ENCODE results near the gene CGRRF1.

Gene CGRRF1

DNA sequence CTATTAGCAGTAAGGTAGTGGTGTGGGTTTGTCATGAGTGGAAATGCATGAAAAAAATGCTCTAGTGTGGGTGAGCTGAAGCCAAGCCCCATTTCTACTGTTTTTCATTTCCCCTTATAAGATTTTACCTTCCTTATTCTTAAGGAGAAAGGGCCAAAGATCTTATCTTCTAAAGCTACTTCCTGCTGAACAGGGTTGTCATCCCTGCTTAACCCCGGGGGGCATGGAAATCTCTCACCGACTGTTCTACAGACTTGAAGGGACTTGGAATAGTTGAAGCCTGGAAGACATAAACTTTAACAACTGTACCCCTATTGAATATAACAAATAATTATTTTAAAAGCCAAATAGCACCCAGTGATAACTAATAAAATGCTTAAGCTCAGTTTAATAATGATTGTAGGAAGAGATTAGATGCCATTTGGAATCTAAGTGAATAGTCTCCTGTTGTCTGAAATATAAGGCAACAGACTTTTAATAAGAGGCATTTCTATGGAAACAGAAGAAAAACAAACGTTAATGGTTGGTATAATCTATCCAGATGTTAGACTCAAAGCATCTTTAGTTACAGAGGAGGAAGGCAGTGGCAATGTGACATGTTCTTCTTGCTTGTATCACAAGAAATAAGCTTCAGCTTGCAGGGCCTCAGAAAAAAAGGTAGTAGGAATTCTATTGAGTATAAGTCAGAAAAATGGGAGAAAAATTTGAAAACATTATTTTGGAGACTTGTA is 19.1 kb upstream of the CGRRF1 start:
- no peak for DNase-seq

DNA sequence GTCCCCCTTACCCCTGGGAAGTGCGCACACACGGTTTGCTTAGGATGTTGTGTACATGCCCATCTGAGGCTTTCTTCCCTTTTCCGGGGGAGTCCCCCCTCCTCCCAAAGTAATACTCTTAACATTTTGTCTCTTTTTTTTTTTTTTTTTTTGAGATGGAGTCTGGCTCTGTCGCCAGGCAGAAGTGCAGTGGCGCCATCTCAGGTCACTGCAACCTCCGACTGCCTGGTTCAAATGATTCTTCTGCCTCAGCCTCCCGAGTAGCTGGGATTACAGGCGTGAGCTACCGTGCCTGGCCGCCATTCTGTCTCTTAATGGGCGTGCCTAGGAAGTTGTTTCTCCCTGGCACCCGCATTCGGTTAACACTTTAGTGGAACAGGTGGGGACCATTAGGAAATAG is 16.4 kb upstream of the CGRRF1 start:
- DNase-seq = no peak

- no peak for DNase-seq
Observed at GRCh38 chr14:54497224-54497623, 12.5 kb upstream of the CGRRF1 start.

DNA sequence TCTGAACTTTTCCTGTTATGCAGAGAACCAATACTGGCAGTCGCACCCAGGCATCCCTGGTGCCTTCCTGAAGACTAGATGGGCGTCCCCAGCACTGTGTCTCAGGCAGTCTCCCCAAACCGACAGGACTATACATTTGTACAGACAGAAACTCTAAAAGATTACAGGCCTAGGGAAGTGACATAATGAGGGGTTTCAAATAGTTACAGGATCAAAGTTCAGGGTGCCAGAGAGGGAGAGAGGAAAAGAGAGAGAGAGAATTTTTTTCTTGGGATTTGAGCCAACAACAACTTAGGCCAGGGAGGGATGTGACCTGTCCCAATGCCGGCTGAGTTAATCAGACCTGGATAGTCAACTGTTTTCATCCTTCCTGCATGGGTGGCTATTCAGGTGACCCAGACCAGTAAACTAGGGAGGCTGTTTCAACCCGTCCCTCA is 11.6 kb upstream of the CGRRF1 start:
- no peak for DNase-seq

- no peak for DNase-seq
Observed at GRCh38 chr14:54498579-54498978, 11.1 kb upstream of the CGRRF1 start.

DNA sequence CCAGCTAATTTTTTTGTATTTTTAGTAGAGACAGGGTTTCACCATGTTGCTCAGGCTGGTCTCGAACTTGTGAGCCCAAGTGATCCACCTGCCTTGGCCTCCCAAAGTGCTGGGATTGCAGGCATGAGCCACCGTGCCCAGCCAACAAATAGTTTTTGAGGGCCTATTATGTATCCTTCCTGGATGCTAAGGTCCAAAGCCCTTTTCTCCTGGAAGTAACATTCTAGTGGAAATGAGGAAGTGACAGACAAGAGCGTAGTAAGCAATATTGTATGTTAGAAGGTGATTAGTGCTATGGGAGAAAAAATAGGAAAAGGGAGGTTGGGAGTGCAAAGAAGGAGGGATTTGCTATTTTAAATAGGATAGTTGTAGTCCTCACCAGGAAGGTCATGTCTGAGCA is 9.0 kb upstream of the CGRRF1 start:
- no peak for DNase-seq

- DNase-seq = no peak
Observed at GRCh38 chr14:54501480-54501879, 8.2 kb upstream of the CGRRF1 start.

- no peak for DNase-seq
Observed at GRCh38 chr14:54502602-54503001, 7.1 kb upstream of the CGRRF1 start.

DNA sequence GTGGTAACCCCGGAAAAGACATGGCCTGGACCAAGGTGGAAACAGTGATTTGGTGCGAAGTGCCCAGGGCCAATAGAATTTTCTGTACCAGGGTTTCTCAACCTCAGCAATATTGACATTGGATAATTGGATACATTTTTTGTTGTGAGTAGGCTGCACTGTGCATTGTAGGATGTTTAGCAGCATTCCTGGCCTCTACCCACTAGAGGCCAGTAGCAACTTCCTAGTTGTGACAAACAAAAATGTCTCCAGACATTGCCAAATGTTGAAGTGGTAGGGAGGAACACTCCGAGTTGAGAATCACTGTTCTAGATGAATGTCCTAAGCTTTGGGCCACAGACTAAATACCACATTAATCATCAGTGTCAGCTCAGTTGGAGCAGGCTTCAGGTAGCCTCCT is 6.2 kb upstream of the CGRRF1 start:
- no peak for DNase-seq

DNA sequence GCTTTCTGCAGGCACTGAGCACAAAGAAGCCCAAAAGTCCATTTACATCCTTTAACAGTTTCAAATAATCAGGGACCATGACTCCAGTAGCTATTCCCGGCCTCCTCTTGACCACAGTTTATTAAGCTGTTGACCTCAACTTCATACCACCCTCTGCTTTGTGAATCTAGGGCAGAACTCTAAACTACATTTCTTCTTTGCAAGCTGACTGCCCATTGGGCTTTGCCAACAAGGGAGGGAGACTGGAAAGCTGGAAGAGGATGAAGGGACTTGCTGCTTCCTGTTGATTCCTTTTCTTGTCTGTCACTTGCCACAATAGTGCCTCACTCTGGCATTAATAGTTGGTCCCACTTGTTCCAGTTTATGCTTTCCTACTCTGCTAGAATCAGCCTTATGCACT is 2.7 kb downstream of the CGRRF1 start:
- DNase-seq = no peak

- no peak for DNase-seq
Observed at GRCh38 chr14:54515670-54516069, 6.0 kb downstream of the CGRRF1 start.

DNA sequence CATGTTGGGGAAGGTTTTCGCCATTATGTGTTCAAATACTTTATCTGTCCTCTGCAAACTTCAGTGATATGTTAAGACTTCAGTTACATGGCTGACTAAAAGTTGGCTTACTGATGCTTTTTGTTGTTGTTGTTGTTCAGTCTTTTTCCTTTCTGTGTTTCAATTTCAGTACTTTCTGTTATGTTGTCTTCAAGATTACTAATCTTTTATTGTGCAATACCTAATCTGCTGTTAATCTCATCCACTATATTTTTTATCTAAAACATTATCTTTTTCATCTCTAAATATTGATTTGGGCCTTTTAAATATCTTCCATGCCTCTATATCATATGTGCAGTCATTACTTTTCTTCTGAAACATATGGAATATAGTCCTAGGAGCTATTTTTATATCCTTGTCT is 7.0 kb downstream of the CGRRF1 start:
- DNase-seq = no peak

DNA sequence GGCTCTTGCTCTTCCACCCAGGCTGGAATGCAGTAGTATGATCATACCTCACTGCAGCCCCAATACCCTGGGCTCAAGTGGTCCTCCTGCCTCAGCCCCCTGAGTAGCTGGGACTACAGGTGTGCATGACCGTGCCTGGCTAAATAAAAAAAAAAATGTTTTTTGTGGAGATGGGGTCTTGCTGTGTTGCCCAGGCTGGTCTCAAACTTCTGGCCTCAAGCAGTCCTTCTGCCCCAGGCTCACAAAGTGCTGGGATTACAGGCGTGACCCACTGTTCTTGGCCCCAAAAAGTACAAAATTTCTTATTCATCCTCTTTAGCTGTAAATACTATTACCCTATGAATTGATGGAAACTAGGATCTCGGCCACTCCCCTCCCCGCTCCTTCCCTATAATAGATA is 14.7 kb downstream of the CGRRF1 start:
- DNase-seq = no peak

GRCh38 chr14:54528973-54529372 is 19.3 kb downstream of the CGRRF1 start:
- no peak for DNase-seq

- DNase-seq = no peak
Observed at GRCh38 chr14:54529811-54530210, 20.1 kb downstream of the CGRRF1 start.

DNA sequence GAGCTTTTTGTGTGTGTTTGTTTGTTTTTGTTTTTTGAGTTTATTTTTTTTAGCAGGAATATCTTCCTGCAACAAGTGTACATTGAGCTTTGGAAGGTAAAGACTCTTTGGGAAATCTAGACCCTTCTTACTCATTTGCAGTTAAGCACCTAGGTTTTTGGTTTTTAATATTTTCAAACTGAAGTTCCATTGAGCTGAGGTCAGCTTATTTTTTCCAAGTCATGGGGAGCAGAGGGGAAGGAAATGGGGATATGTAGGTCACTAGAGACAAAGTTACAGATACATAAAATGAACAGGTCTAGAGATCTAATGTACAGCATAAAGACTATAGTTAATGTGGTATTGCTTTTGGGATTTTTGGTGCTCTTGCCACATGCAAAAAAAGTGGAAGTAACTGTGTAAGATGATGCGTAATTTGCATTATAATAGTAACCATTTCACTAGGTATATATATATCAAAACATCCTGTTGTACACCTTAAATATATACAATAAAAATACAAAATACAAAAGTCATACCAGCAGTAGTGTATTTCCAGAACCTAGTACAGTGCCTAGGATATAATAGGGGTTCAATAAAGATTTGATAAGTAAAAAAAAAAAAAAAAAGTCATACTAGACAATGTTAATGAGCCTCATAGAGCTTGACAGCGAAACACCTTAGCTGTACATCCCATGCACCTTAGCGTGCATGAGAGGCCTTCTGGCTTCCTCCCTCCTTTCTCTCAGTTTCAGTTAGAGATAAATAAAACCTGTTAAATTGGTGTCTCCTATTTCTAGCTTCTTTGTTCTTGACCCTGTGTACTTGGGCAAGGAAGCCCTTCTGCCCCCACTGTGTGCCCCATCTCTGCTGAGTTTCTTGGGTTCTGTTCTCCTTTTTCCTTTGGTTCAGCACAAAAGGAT is 22.7 kb downstream of the CGRRF1 start:
- no peak for DNase-seq

GRCh38 chr14:54533100-54533499 is 23.4 kb downstream of the CGRRF1 start:
- no peak for DNase-seq

DNA sequence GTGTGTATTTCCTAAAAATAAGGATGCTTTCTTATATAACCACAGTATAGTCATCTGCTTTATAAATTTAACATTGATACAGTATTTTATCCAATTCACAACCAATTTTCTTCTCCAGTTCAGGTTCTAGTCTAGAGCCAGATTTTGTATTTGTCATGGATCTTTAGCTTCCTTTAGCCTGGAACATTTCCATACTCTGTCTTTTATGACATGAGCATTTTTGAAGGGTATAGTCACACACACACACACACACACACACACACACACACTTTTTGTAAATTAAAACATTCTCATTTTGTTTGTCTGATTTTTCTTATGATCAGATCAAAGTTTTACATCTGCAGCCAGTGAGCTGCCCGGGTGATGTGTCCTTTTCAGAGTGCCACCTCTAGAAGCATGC is 25.4 kb downstream of the CGRRF1 start:
- no peak for DNase-seq

- DNase-seq = no peak
Observed at GRCh38 chr14:54535646-54536045, 25.9 kb downstream of the CGRRF1 start.

DNA sequence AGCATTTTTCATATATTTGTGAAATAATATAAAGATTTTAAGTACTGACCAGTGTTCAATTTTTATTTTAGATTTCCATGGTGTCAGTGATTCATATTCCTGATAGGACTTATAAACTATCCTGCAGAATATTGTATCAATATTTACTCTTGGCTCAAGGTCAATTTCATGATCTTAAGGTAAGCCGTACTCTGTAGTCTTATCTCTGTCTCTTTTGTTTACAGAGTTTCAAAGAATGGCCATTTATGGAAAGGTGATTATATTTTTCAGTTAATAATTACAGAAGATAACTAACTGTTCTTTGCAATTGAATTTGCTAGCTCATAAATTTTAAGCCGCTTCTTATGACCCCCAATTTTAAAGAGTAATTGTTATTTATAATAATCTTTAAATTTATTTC is 27.9 kb downstream of the CGRRF1 start:
- no peak for DNase-seq

DNA sequence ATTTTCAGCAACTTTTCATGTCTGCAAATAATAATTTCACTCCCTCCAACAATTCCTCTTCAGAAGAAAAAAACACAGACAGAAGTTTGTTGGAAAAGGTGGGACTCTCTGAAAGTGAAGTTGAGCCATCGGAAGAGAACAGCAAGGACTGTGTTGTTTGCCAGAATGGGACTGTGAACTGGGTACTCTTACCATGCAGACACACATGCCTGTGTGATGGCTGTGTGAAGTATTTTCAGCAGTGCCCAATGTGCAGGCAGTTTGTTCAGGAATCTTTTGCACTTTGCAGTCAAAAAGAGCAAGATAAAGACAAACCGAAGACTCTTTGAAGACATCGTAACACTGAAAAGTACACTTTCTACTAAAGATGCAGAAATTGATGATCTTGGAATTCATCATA is 28.3 kb downstream of the CGRRF1 start:
- DNase-seq = no peak

DNA sequence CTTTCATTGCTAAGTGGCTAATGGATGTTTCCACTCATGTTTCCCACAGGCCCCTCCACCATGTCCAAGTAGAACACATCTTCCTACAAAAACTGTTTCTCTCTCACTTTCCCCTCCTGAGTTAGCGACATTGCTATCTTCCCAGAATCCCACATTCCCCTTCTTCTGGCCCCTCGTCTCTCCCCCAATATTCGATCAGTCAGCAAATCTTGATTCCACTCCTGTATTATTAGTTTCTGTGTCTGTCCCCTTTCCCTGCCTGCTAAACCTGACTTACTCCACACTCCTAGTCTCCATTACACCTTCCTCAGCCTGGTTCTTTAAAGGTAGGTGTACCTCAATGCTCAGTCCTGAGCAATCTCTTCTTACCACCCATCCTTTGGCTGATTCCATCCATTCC is 37.9 kb downstream of the CGRRF1 start:
- no peak for DNase-seq

- DNase-seq = no peak
Observed at GRCh38 chr14:54548491-54548890, 38.8 kb downstream of the CGRRF1 start.

GRCh38 chr14:54549862-54550261 is 40.2 kb downstream of the CGRRF1 start:
- no peak for DNase-seq
